Activated CD8-positive, alpha-beta memory T cell treated with anti-CD3 and anti-CD28 coated beads, Interleukin-2, amount 10 ng/mL, durations not matched to agents 7 days and 5 days (primary cell): ENCODE measurements around the gene NHP2. TPM values are rescaled to one million over a fixed set of nuclear protein-coding genes. Genes with fewer than 3 reads are reported as not detected.
A peak's percentile ranks its signal among the peaks of the same experiment; 100 is the strongest.
"Not testable (repeated sequence)": the region's sequence is repeated elsewhere in the genome, so short reads cannot be mapped to it uniquely, and the experiment has no call there.

Experiments used
- ATAC-seq: fragments of 150-1000 bp; cut with Tn5 transposase; one replicate; pipeline ENCODE4 v1.10.0; 2021; ENCODE audit warnings: moderate library complexity
- CTCF ChIA-PET: fragments of 350-600 bp; sonication (Branson Sonifier 250); formaldehyde crosslinking; loops from one replicate; lab custom pipeline; 2021; ENCODE audit warnings: antibody characterized with exemption; lab: Charles Lee
- DNase-seq: peaks from one replicate; pipeline ENCODE4 v3.0.0-alpha.2; 2020
- H3K27ac Mint-ChIP-seq: one replicate; pipeline ENCODE4 v1.8.0; 2021; ENCODE audit warnings: mild to moderate bottlenecking, mixed read lengths
- H3K27me3 Mint-ChIP-seq: one replicate; pipeline ENCODE4 v1.8.0; 2021; ENCODE audit warnings: mixed read lengths
- H3K36me3 Mint-ChIP-seq: one replicate; pipeline ENCODE4 v1.8.0; 2021; ENCODE audit warnings: mild to moderate bottlenecking, mixed read lengths
- H3K4me1 Mint-ChIP-seq: one replicate; pipeline ENCODE4 v1.8.0; 2021; ENCODE audit warnings: mixed read lengths
- H3K4me3 Mint-ChIP-seq: one replicate; pipeline ENCODE4 v1.8.0; 2021; ENCODE audit warnings: mild to moderate bottlenecking, moderate library complexity, mixed read lengths
- H3K9me3 Mint-ChIP-seq: one replicate; pipeline ENCODE4 v1.8.0; 2022; ENCODE audit warnings: low read depth, mixed read lengths
- total RNA-seq, 2 experiments: library from RNA; stranded (reverse); gene quantifications; one replicate each; pipeline ENCODE4 v1.2.3, GENCODE V29; 2021

Gene NHP2
- 100 to 1,000 TPM; 144 to 168 TPM for total RNA-seq

- no peaks in the 10 kb centered on the region for H3K9me3 Mint-ChIP-seq
- H3K27ac Mint-ChIP-seq = peak within 1 kb of the TSS; percentile 87
- H3K27me3 Mint-ChIP-seq = no peaks in the 10 kb centered on the region
- peaks cover 40% of the 10 kb centered on the region for H3K4me1 Mint-ChIP-seq
- DNase-seq (peak; percentile 99), ATAC-seq (peak; percentile 100)
- H3K36me3 Mint-ChIP-seq = peaks cover 24% of the 10 kb centered on the region
- peak within 1 kb of the TSS; percentile 97 for H3K4me3 Mint-ChIP-seq
- CTCF ChIA-PET = interaction anchor here (1.0 to 10.6 kb wide), 9 partner anchors 9 to 91 kb away, joined by 3 to 148 read pairs (median 6); no protein-coding TSS in a partner anchor
These were observed at the start of gene NHP2 for GRCh38 chr5:178153530-178154340. Gene NHP2 (minus strand): TSS chr5:178153885. CDS start chr5:178153817, 68 bp downstream.

DNA sequence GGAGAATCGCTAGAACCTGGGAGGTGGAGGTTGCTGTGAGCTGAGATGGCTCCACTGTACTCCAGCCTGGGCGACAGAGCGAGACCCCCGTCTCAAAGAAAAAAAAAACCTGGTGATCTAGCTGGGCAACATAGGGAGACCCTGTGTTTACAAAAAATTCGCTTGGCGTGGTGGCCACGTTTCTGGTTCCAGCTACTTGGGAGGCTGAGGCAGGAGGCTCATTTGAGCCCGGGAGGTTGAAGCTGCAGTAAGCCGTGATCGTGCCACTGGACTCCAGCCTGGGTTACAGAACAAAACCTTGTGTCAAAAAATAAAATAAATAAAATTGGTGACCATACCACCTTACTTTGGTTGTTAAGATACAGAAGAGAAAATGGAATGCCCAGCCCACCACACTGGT, 48.9 kb upstream of the NHP2 start:
- CTCF ChIA-PET = no interaction called here

GRCh38 chr5:178201927-178202235, 48.2 kb upstream of the NHP2 start:
- ATAC-seq (no peak), DNase-seq (no peak)
- CTCF ChIA-PET = no interaction called here
- Mint-ChIP-seq H3K4me3 (no peak overlapping the region), H3K9me3 (no peaks in the 10 kb centered on the region), H3K27me3 (peaks cover 2% of the 10 kb centered on the region), H3K27ac (no peak overlapping the region), H3K4me1 (peaks cover 15% of the 10 kb centered on the region), H3K36me3 (peaks cover 17% of the 10 kb centered on the region)

More for the DNA sequence above, 48.9 kb upstream of the NHP2 start:
- Mint-ChIP-seq H3K4me3 (peak overlapping the region; percentile 35), H3K9me3 (no peaks in the 10 kb centered on the region), H3K36me3 (peaks cover 24% of the 10 kb centered on the region), H3K27me3 (peaks cover 2% of the 10 kb centered on the region), H3K4me1 (peaks cover 22% of the 10 kb centered on the region), H3K27ac (no peak overlapping the region)
- DNase-seq (no peak), ATAC-seq (no peak)

DNA sequence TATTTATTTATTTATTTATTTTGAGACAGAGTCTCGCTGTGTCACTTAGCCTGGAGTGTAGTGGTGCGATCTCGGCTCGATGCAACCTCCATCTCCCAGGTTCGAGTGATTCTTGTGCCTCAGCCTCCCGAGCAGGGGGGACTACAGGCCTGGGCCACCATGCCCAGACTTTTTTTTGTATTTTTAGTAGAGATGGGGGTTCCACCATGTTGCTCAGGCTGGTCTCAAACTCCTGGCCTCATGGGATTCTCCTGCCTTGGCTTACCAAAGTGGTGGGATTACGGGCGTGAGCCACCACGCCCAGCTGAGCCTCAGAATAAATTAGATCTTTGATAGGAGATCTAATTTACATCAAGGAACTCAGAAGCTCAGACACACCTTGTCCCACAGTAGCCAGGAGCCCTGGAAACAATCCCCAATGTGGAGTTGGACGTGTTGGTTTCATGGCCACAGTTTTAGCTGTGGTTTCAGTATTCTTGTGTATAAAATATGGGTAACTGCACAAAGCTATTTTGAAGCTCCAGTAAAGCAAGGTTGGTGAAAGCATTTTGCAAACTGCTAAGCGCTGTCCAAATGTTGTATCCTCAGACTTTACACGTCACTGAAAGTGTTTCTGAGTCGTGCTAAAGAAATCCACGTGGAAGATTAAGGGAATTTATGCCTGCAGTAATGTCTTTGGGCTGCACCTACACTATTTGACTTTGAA, 47.7 kb upstream of the NHP2 start:
- Mint-ChIP-seq H3K9me3 (no peaks in the 10 kb centered on the region), H3K4me1 (peaks cover 11% of the 10 kb centered on the region), H3K27me3 (peaks cover 3% of the 10 kb centered on the region), H3K4me3 (no peak overlapping the region), H3K27ac (no peak overlapping the region), H3K36me3 (peaks cover 13% of the 10 kb centered on the region)
- CTCF ChIA-PET = no interaction called here
- no peak for ATAC-seq
- DNase-seq = no peak

DNA sequence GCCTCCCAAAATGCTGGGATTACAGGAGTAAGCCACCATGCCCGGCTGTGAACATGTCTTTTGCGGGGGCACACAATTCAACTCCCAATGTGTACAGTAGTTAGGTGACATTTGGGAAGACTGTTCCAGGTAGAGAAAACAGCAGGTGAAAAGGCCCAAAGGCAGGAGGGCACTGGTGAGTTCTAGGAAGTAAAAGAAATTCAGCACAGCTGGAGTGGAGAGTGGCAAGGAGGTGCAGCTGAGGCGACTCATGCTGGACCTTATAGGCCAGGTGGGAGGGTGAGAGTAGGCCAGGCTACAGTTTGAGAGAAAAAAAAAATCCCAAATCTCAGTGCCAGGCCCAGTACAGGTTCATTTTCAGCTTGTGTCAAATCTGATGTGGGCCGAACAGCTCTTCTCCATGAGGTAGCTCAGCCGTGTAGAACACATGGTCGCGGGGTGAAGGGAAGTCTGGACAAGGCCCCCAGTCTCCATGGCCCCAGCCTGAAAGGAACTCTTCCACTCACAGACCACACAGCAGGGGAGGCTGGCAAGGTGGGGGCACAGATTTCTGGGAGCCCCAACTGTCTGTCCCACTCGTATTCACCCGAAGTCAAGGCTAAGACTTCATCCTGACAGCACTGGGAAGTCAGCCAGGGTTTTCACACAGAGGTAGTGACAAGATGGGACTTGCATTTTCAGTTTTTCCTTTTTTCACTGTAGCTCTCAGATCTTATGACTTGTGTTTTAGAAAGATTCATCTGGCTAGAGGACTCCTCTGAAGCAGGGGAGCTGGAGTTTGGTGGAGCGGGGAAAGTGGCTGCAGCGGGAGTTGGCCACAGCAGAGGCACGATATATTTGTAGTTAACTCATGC, 46.1 kb upstream of the NHP2 start:
- DNase-seq = no peak
- H3K9me3 Mint-ChIP-seq = no peaks in the 10 kb centered on the region
- CTCF ChIA-PET = interaction anchor here (1.2 kb wide), 1 partner anchor 11 kb away, joined by 5 read pairs; no protein-coding TSS in a partner anchor
- H3K27me3 Mint-ChIP-seq = peaks cover 5% of the 10 kb centered on the region
- peaks cover 8% of the 10 kb centered on the region for H3K4me1 Mint-ChIP-seq
- peaks cover 2% of the 10 kb centered on the region for H3K36me3 Mint-ChIP-seq
- no peak overlapping the region for H3K27ac Mint-ChIP-seq
- ATAC-seq = no peak
- H3K4me3 Mint-ChIP-seq = no peak overlapping the region

GRCh38 chr5:178198706-178199105, 45.0 kb upstream of the NHP2 start:
- H3K27ac Mint-ChIP-seq = no peak overlapping the region
- peaks cover 3% of the 10 kb centered on the region for H3K27me3 Mint-ChIP-seq
- no peak for DNase-seq
- H3K9me3 Mint-ChIP-seq = no peaks in the 10 kb centered on the region
- H3K4me3 Mint-ChIP-seq = no peak overlapping the region
- no peaks in the 10 kb centered on the region for H3K36me3 Mint-ChIP-seq
- CTCF ChIA-PET = no interaction called here
- no peak for ATAC-seq
- H3K4me1 Mint-ChIP-seq = peaks cover 14% of the 10 kb centered on the region

DNA sequence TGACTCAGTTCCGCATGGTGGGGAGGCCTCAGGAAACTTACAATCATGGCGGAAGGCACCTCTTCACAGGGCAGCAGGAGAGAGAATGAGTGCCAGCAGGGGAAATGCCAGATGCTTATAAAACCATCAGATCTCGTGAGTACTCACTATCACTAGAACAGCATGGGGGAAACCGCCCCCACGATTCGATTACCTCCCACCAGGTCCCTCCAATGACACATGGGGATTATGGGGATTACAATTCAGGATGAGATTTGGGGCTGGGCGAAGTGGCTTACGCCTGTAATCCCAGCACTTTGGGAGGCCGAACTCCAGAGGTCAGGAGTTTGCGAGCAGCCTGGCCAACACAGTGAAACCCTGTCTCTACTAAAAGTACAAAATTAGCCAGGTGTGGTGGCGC, 44.5 kb upstream of the NHP2 start:
- peaks cover 18% of the 10 kb centered on the region for H3K4me1 Mint-ChIP-seq
- ATAC-seq, H3K9me3 Mint-ChIP-seq, H3K4me3 Mint-ChIP-seq, DNase-seq, CTCF ChIA-PET, H3K36me3 Mint-ChIP-seq, H3K27me3 Mint-ChIP-seq, H3K27ac Mint-ChIP-seq: not testable (repeated sequence)

DNA sequence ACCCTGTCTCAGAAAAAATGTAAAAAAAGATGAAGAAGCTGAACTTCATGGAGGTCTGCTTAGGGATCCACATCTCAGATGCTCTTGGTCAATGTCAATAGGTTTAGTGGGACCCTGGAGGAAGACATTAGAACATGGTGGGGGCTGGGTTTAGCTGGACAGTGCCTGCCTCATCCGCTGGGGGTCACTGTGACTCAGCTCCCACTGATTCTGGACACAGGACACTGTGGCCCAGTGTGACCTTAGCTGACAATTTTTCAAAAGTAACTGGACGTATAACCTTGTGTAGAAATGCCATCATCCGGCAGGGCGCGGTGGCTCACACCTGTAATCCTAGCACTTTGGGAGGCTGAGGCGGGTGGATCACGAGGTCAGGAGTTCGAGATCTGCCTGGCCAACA, 43.3 kb upstream of the NHP2 start:
- Mint-ChIP-seq H3K9me3 (no peaks in the 10 kb centered on the region), H3K27me3 (peaks cover 12% of the 10 kb centered on the region), H3K4me1 (peaks cover 23% of the 10 kb centered on the region), H3K4me3 (no peak overlapping the region), H3K36me3 (peaks cover 4% of the 10 kb centered on the region), H3K27ac (no peak overlapping the region)
- ATAC-seq (no peak), DNase-seq (no peak)
- CTCF ChIA-PET = no interaction called here

GRCh38 chr5:178196281-178196812, 42.7 kb upstream of the NHP2 start:
- Mint-ChIP-seq H3K4me3 (no peak overlapping the region), H3K36me3 (peaks cover 4% of the 10 kb centered on the region), H3K9me3 (no peaks in the 10 kb centered on the region), H3K4me1 (peaks cover 23% of the 10 kb centered on the region), H3K27me3 (peaks cover 12% of the 10 kb centered on the region), H3K27ac (no peak overlapping the region)
- no peak for ATAC-seq
- no peak for DNase-seq
- CTCF ChIA-PET = no interaction called here

DNA sequence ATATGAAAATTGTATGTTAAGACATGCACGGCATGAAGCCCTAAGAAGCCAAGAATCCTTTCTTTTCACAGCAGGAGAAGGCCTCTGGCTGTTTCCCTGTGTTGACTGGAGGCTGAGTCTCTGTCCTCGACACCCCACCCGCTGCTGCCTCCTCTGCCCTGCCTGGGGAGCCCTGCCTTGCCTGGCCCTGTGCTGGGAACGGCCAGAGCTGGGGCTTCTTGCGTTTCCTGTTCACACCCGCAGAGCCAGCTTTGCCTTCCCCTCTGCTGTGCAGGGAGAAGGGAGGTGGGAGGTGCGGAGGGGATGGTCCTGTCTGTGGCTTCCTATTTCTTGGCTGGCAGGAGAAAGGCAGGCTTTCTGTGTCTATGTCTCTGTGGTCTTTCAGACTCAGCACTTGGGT, 40.3 kb upstream of the NHP2 start:
- DNase-seq (no peak), ATAC-seq (peak; percentile 71)
- H3K27me3 Mint-ChIP-seq = peaks cover 12% of the 10 kb centered on the region
- H3K4me1 Mint-ChIP-seq = peaks cover 23% of the 10 kb centered on the region
- no peaks in the 10 kb centered on the region for H3K9me3 Mint-ChIP-seq
- CTCF ChIA-PET = no interaction called here
- H3K27ac Mint-ChIP-seq = no peak overlapping the region
- H3K36me3 Mint-ChIP-seq = peaks cover 4% of the 10 kb centered on the region
- H3K4me3 Mint-ChIP-seq = no peak overlapping the region

DNA sequence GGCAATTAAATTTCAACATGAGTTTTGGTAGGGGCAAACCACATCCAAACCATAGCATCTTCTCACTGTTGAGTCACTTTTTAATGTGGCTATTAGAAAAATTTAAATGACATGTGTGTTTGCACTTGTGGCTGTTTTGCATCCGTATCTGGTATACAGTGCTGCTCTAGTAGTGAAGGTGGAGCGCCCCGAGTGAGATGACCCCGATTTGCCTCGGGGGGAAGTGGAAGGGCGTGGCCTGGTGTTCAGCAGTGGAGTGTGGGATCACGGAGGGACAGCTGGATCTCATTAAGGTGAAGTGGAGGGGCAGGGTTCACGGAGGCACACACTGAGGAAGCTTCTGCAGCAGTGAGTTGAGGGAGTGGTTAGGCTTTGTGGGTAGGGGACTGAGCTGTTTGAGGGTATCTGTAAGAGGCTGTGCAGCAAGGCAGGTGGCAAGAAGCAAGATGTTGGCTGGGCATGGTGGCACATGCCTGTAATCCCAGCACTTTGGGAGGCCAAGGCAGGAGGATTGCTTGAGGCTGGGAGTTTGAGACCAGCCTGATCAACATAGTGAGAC, 39.6 kb upstream of the NHP2 start:
- Mint-ChIP-seq H3K4me1 (peaks cover 23% of the 10 kb centered on the region), H3K9me3 (no peaks in the 10 kb centered on the region), H3K27me3 (peaks cover 19% of the 10 kb centered on the region), H3K27ac (peak overlapping the region; percentile 65), H3K36me3 (peaks cover 4% of the 10 kb centered on the region), H3K4me3 (no peak overlapping the region)
- CTCF ChIA-PET = no interaction called here
- no peak for ATAC-seq
- DNase-seq = no peak

- Mint-ChIP-seq H3K27ac (no peak overlapping the region), H3K27me3 (peaks cover 20% of the 10 kb centered on the region), H3K36me3 (peaks cover 4% of the 10 kb centered on the region), H3K4me1 (peaks cover 23% of the 10 kb centered on the region), H3K9me3 (no peaks in the 10 kb centered on the region), H3K4me3 (no peak overlapping the region)
- CTCF ChIA-PET = no interaction called here
- DNase-seq (no peak), ATAC-seq (no peak)
These were observed 39.1 kb upstream of the NHP2 start for GRCh38 chr5:178192787-178193186.

DNA sequence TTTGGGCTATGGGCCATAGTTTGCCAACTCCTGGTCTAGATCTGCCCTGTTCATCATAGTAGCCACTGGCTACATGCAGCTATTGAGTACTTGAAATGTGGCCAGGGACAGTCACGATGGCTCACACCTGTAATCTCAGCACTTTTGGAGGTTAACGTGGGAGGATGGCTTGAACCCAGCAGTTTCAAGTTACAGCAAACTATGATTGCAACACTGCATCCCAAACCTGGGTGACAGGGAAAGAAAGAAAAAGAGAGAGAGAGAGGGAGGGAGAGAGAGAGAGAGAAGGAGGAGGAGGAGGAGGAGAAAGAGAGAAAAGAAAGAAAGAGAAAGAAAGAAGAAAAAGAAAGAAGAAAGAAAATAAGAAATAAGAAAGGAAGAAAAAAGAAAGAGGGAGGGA, 38.6 kb upstream of the NHP2 start:
- CTCF ChIA-PET = no interaction called here
- no peak overlapping the region for H3K27ac Mint-ChIP-seq
- peaks cover 20% of the 10 kb centered on the region for H3K27me3 Mint-ChIP-seq
- DNase-seq = no peak
- peaks cover 4% of the 10 kb centered on the region for H3K36me3 Mint-ChIP-seq
- H3K9me3 Mint-ChIP-seq = no peaks in the 10 kb centered on the region
- peaks cover 23% of the 10 kb centered on the region for H3K4me1 Mint-ChIP-seq
- ATAC-seq = no peak
- H3K4me3 Mint-ChIP-seq = no peak overlapping the region
